HepG2 (cell line): ENCODE data around the gene PKIG. TPM values are rescaled to one million over a fixed set of nuclear protein-coding genes. Genes with fewer than 3 reads are reported as not detected.

ENCODE experiments used
- ATAC-seq: fragments of 200-7000 bp; cut with Tn5 transposase; 3 replicates; pipeline ENCODE4 v1.9.1; 2020; ENCODE audit warnings: mild to moderate bottlenecking, moderate library complexity
- BruUV-seq: library from RNA; stranded (reverse); fragments of 400-500 nt; replicated peaks from 2 replicates; lab custom pipeline; 2021; lab: Mats Ljungman, UMichigan
- CTCF ChIA-PET: fragments of 300-600 bp; formaldehyde crosslinking; extraction: SDS; loops from one replicate; lab custom pipeline; 2021; ENCODE audit warnings: low total read pairs, inconsistent platforms, low intra/inter-chr PET ratio; lab: Yijun Ruan, JAX
- POLR2A ChIA-PET: fragments of 350-600 bp; sonication (Branson Sonifier 250); formaldehyde crosslinking; loops from one replicate; lab custom pipeline; 2020; ENCODE audit warnings: antibody characterized with exemption, inconsistent platforms; lab: Yijun Ruan, JAX
- DNase-seq: peaks from one replicate; pipeline ENCODE4 v3.0.0-alpha.2; 2015; ENCODE audit warnings: low spot score
- FAIRE-seq: peaks from 3 replicates; lab custom pipeline; 2011; peaks lifted over from hg19 to GRCh38; lab: Jason Lieb, UNC
- H2AFZ ChIP-seq: one replicate; pipeline ENCODE4 v1.6.1; 2011; ENCODE audit warnings: low read length, inconsistent platforms
- H3K27ac ChIP-seq: fragments of 300-600 bp; 3 replicates; pipeline ENCODE4 v1.8.0; 2011; ENCODE audit warnings: mixed run types, mild to moderate bottlenecking, mixed read lengths, low read length, inconsistent platforms; ENCODE audit not compliant: insufficient read depth; ENCODE audit errors: extremely low read length
- H3K27me3 ChIP-seq, 2 experiments: fragments of 200-600 bp in 1 of 2; 2 replicates in 1 of 2; 3 replicates in 1 of 2; pipeline versions ENCODE4 v1.6.0 to v1.8.0; 2011; ENCODE audit warnings: low read length in 2 of 2, mild to moderate bottlenecking in 2 of 2, moderate library complexity in 2 of 2, inconsistent platforms in 1 of 2; ENCODE audit not compliant: insufficient read depth in 2 of 2, control insufficient read depth in 1 of 2
- H3K36me3 ChIP-seq, 2 experiments: fragments of 200-600 bp in 1 of 2; replicated peaks in 1 of 2; 2 replicates in 1 of 2; 3 replicates in 1 of 2; pipeline versions ENCODE4 v1.5.1 to v1.8.0; 2011; ENCODE audit warnings: low read length in 2 of 2, inconsistent platforms in 1 of 2; ENCODE audit not compliant: insufficient read depth in 2 of 2, control insufficient read depth in 1 of 2
- H3K4me1 ChIP-seq: 2 replicates; pipeline ENCODE4 v1.5.1; 2012; ENCODE audit warnings: low read length, inconsistent platforms; ENCODE audit not compliant: insufficient read depth
- H3K4me2 ChIP-seq: 2 replicates; pipeline ENCODE4 v1.6.0; 2011; ENCODE audit warnings: low read depth, low read length, inconsistent platforms
- H3K4me3 ChIP-seq, 3 experiments: fragments of 200-600 bp in 1 of 3; sonication (generic), shearing (Covaris generic) in 1 of 3; replicated peaks in 1 of 3; 2 replicates each; pipeline ENCODE4 v1.5.1; 2011 to 2016; ENCODE audit warnings: low read length in 3 of 3, inconsistent platforms in 2 of 3, low read depth in 2 of 3, mild to moderate bottlenecking in 2 of 3, control low read depth in 1 of 3, mixed read lengths in 1 of 3; ENCODE audit not compliant: insufficient read depth in 1 of 3
- H3K79me2 ChIP-seq: one replicate; pipeline ENCODE4 v1.6.1; 2011; ENCODE audit warnings: low read length, inconsistent platforms; ENCODE audit not compliant: insufficient read depth
- H3K9ac ChIP-seq: 2 replicates; pipeline ENCODE4 v1.6.0; 2011; ENCODE audit warnings: mild to moderate bottlenecking, low read depth, low read length, inconsistent platforms; ENCODE audit not compliant: insufficient read depth
- H3K9me3 ChIP-seq: 2 replicates; pipeline ENCODE4 v1.5.1; 2012; ENCODE audit warnings: mild to moderate bottlenecking, low read length
- H4K20me1 ChIP-seq: 2 replicates; pipeline ENCODE4 v1.6.0; 2011; ENCODE audit warnings: inconsistent platforms, mild to moderate bottlenecking, low read length, moderate library complexity; ENCODE audit not compliant: insufficient read depth
- ETV5 ChIP-seq: IDR thresholded peaks from 2 replicates; pipeline ENCODE4 v1.6.1; 2018; ENCODE audit warnings: missing biosample characterization, missing genetic modification reagents, inconsistent platforms, borderline replicate concordance
- HMGA1 ChIP-seq: sonication (generic); formaldehyde crosslinking; conservative IDR thresholded peaks from 2 replicates; pipeline ENCODE4 v1.4.0; 2020; ENCODE audit warnings: missing genetic modification reagents
- HOXA7 ChIP-seq: sonication (generic); formaldehyde crosslinking; IDR thresholded peaks from 2 replicates; pipeline ENCODE4 v1.8.1; 2022; ENCODE audit warnings: mild to moderate bottlenecking, missing genetic modification reagents, moderate library complexity
- MIER2 ChIP-seq: IDR thresholded peaks from 2 replicates; pipeline ENCODE4 v1.6.1; 2016; ENCODE audit warnings: missing biosample characterization, missing genetic modification reagents
- MNT ChIP-seq: fragments of 450-650 bp; IDR thresholded peaks from 2 replicates; pipeline ENCODE4 v1.6.1; 2016
- RFXANK ChIP-seq: IDR thresholded peaks from 2 replicates; pipeline ENCODE4 v1.6.1; 2016
- TRIM22 ChIP-seq: fragments of 450-650 bp; IDR thresholded peaks from 2 replicates; pipeline ENCODE4 v1.6.1; 2017
- ZNF3 ChIP-seq: IDR thresholded peaks from 2 replicates; pipeline ENCODE4 v1.7.0; 2017; ENCODE audit warnings: inconsistent platforms
- ZNF605 ChIP-seq: sonication (generic); formaldehyde crosslinking; IDR thresholded peaks from 2 replicates; pipeline ENCODE4 v1.8.0; 2022; ENCODE audit warnings: mild to moderate bottlenecking, missing genetic modification reagents
- WGBS: methylation state at CpG from one replicate; pipeline ENCODE4 v1.1.6; 2017; ENCODE audit warnings: low lambda C conversion rate; 5-methylcytosine and 5-hydroxymethylcytosine counted together
- in situ Hi-C: cut with HindIII; loops from 2 replicates; pipeline ENCODE4 v1.10.0; 2017; ENCODE audit warnings: low pct_unique_long_range_greater_than_20kb; ENCODE audit not compliant: extremely low pct_ligation_motif_present
- intact Hi-C: fragments of 100-400 bp; cut with micrococcal nuclease; formaldehyde crosslinking; loops from one replicate; pipeline ENCODE4 v1.10.0; 2022; ENCODE audit not compliant: unreplicated experiment
- polyA plus RNA-seq, 8 experiments: library from polyadenylated mRNA; depleted of rRNA in 3 of 8; stranded (reverse) in 7 of 8; unstranded in 1 of 8; fragments of >200 nt; fragmentation: Illumina TruSeq in 4 of 8; extraction: Trizol in 4 of 8; gene quantifications; 2 replicates each; pipeline versions ENCODE4 v1.2.1 to v1.2.3, GENCODE V29; 2011 to 2016; ENCODE audit warnings: low read depth in 4 of 8, missing spikeins in 1 of 8, mixed read lengths in 1 of 8; ENCODE audit not compliant: insufficient read depth in 1 of 8
- total RNA-seq, 5 experiments: library from RNA; depleted of rRNA; stranded (reverse); fragments of >200 nt; fragmentation: Illumina TruSeq; extraction: Trizol; gene quantifications; 2 replicates each; pipeline ENCODE4 v1.2.3, GENCODE V29; 2016; ENCODE audit warnings: low read depth in 1 of 5

Gene PKIG
- total and polyA plus RNA-seq, 2 of the 13 experiments (the other 11 are each of a cell fraction or from before 2014, with no cell fraction given): 30.8 to 44.5 TPM

- TF ChIP-seq MIER2 (no peak), HOXA7 (CRISPR knock-in tag) (no peak), ZNF605 (no peak), RFXANK (CRISPR knock-in tag) (no peak), TRIM22 (no peak)
Measured at GRCh38 chr20:44615169-44615791, 32.9 kb downstream of the PKIG start (continued).

- FAIRE-seq (no peak), DNase-seq (no peak), ATAC-seq (no peak)
- Histone ChIP-seq H3K9me3 (no peaks in the 10 kb centered on the region), H3K27me3 (no peaks in the 10 kb centered on the region), H3K4me1 (no peaks in the 10 kb centered on the region), H3K9ac (no peak overlapping the region), H4K20me1 (no peaks in the 10 kb centered on the region), H3K27ac (no peak overlapping the region), H3K36me3 (peaks cover 11 to 22% of the 10 kb centered on the region in 2 experiments), H3K4me2 (no peak overlapping the region), H2AFZ (no peak overlapping the region), H3K4me3 (no peak overlapping the region), H3K79me2 (no peaks in the 10 kb centered on the region)
- intact Hi-C loops: no loop called here
- POLR2A ChIA-PET: no interaction called here
- TF ChIP-seq ETV5 (CRISPR knock-in tag) (0 out of 2 replicates have a peak, but pooled peaks have one; percentile 6), HMGA1 (CRISPR knock-in tag) (no peak), ZNF3 (no peak), MNT (peak; percentile 85)
- CTCF ChIA-PET: no interaction called here
- WGBS: 92% methylated on average over 14 of the region's 14 CpGs
- in situ Hi-C loops: no loop called here
- no TSS peak for BruUV-seq
Measured at GRCh38 chr20:44615876-44616603, 33.7 kb downstream of the PKIG start.
